ENCODE measurements around the gene TAF1A. TPM values are rescaled to one million over a fixed set of nuclear protein-coding genes. Genes with fewer than 3 reads are reported as not detected.
"Not testable (repeated sequence)": the region's sequence is repeated elsewhere in the genome, so short reads cannot be mapped to it uniquely, and the experiment has no call there.

The TAF1A gene
- polyA plus RNA-seq, 6 donors from 2014 or later: 4.5 to 23.0 (median 15.1) TPM

DNA sequence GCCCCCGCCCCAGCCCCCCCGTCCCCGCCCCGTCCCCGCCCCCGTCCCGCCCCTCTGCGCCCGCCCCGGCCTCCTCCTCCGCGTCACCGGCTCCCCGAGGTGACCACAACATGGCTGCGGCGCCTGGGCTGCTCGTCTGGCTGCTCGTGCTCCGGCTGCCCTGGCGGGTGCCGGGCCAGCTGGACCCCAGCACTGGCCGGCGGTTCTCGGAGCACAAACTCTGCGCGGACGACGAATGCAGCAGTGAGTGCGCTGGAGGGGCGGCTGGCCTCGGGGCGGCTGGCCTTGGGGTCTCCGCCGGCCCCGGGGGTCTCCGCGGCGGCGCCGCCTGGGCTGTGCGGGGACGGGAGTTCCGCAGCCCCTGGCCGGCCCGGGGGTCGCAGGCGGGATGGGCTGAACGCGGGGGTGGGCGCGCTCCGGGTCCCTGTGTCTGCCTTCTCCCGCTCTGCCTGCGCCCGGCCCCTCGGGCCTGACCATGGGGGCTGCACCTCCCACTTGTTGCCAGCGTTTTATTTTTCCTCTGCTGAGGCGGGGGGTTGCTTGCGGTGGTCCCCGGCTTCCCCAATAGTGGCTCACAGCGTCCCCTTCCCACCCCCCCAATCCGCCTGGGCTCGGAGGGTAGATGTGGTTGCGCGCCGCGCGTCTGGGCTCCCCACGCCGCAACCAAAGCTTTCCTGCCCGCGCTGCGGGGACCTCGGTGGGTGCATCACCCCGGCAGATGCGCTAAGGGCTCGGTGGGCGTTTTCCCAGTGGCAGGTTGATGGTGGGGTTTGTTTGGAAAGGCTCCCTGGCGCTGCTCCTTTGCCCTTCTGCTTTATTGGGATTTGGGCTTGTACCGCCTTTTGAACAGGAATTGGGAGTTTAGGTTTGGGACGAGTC is 28.5 kb upstream of the TAF1A start, which contains the start of gene MIA3:
TSS of gene MIA3 (plus strand) at position 97 of the 879 bp plus-strand sequence. CDS start at position 111, 14 bp downstream.
- Mint-ChIP-seq H3K27ac (peak within 1 kb of the TSS; percentile 92 to 99 (median 97)), H3K36me3 (peaks cover 5 to 10% of the 10 kb centered on the region in 2 donors), H3K9me3 (peaks cover 0 to 2% (median 0%) of the 10 kb centered on the region in 7 donors), H3K4me1 (peaks cover 13 to 39% (median 27%) of the 10 kb centered on the region in 3 donors), H3K27me3 (peaks cover 11 to 21% (median 21%) of the 10 kb centered on the region in 3 donors), H3K4me3 (peak within 1 kb of the TSS; percentile 92 to 98 (median 95))
- peak; percentile 27 for DNase-seq
- ATAC-seq (ENCODE audit: low read depth in 2 of 2): peak; percentile 55 to 61

DNA sequence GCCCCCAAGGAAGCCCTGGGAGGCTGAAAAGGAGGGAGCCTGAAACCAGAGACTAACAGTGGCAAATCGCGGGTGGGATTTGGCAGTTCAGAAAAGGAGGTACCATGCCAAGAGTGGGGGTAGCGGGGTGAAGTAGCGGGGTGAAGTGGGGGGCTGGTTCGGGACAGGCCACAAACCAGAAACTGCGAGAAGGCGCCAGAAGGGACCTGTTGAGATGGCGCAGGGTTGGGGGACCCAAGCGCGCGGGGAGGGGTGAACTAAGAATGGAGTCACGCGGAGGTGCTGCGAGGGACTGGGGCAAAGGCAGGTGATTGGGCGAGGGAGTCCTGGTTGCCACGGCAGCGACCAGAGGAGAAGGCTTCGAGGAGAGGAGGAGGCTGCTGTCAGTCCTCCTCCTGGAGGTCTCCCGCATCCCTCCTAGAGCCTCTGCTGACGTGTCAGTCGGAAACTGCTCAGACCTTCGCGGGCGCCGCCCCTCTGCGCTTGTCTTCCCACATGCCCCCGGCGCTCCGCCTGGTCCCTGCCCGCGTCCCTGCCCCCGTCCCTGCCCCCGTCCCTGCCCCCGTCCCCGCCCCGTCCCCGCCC is 27.7 kb upstream of the TAF1A start:
- Mint-ChIP-seq H3K9me3 (peaks cover 0 to 2% (median 0%) of the 10 kb centered on the region in 7 donors), H3K4me1 (peaks cover 13 to 38% (median 27%) of the 10 kb centered on the region in 3 donors)
- DNase-seq: peak; percentile 87

DNA sequence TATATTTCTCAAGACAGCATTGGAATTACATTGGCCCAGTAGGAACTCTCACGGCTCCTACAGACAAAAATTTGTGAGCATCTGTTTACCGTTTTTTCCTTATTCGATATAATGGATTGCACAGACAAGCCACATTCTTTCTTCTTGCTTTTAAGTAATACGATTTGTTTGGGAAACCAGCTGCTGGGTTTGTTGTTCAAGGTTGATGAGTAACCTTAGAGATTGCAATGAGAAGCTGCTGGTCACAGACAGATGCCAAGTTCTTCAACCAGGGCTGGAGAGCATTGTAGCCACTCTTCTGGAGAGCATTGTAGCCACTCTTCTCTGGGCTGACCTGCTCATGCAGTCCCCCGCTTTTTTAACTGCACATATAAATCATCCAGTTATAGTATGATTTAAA is 26.8 kb upstream of the TAF1A start:
- peaks cover 0 to 2% (median 0%) of the 10 kb centered on the region in 7 donors for H3K9me3 Mint-ChIP-seq
- DNase-seq (no peak), ATAC-seq (ENCODE audit: low read depth in 2 of 2) (no peak)
- no peaks in the 10 kb centered on the region for H3K36me3 Mint-ChIP-seq
- H3K4me3 Mint-ChIP-seq: peak overlapping the region in 7 of 8 donors; percentile 92 to 98 (median 94)
- peaks cover 11 to 31% (median 24%) of the 10 kb centered on the region in 3 donors for H3K27me3 Mint-ChIP-seq
- H3K27ac Mint-ChIP-seq: peak overlapping the region in 4 of 6 donors; percentile 56 to 98 (median 97)
- H3K4me1 Mint-ChIP-seq: peaks cover 13 to 38% (median 27%) of the 10 kb centered on the region in 3 donors

More for the DNA sequence above, 27.7 kb upstream of the TAF1A start:
- H3K4me3 Mint-ChIP-seq: peak overlapping the region; percentile 92 to 98 (median 95)
- peaks cover 0 to 2% of the 10 kb centered on the region in 2 donors for H3K36me3 Mint-ChIP-seq
- ATAC-seq (ENCODE audit: low read depth in 2 of 2): peak; percentile 86 to 87
- H3K27ac Mint-ChIP-seq: peak overlapping the region; percentile 92 to 99 (median 97)
- peaks cover 11 to 29% (median 24%) of the 10 kb centered on the region in 3 donors for H3K27me3 Mint-ChIP-seq

DNA sequence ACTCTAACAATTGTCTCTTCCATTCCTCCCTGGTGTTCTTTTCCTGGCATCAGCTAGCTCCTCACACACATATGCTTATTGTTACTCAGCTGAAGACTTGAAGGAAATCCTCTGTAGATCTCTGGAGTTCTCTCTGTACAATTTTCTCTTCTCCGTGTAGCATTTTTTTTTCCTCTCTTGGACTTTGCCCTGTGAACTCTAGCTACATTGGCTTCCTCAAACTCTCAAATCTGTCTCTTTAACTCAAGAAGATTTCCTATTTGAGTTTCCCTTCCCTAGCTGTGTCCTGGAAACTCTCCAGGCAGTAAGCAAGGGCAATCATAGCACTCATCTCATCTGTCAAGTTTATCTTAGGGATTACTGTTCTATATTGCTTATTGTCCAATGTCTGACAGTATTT is 23.9 kb upstream of the TAF1A start:
- DNase-seq (no peak), ATAC-seq (ENCODE audit: low read depth in 2 of 2) (no peak)
- Mint-ChIP-seq H3K9me3 (peaks cover 0 to 15% (median 6%) of the 10 kb centered on the region in 7 donors), H3K4me1 (peaks cover 0 to 9% (median 9%) of the 10 kb centered on the region in 3 donors), H3K4me3 (no peak overlapping the region), H3K36me3 (peaks cover 0 to 8% of the 10 kb centered on the region in 2 donors), H3K27me3 (peaks cover 11 to 38% (median 24%) of the 10 kb centered on the region in 3 donors), H3K27ac (peak overlapping the region in 1 of 6 donors; percentile 21)

DNA sequence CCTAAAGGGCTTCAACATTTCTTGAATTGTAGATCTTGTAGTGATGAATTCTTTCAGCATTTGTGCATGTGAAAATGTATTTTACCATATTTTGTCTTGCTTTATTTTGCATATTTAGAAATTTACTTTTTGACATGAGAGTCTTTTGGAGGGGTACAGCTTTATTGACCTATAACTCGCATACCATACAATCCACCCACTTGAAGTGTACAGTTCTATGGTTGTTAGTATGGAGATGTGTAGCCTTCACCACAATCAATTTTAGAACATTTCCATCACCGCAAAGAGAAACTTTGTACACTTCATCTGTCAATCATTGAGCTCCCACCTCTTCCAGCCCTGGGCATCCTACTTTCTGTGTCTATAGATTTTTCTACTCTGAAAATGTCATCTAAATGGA is 21.0 kb upstream of the TAF1A start:
- peaks cover 0 to 15% (median 6%) of the 10 kb centered on the region in 7 donors for H3K9me3 Mint-ChIP-seq

DNA sequence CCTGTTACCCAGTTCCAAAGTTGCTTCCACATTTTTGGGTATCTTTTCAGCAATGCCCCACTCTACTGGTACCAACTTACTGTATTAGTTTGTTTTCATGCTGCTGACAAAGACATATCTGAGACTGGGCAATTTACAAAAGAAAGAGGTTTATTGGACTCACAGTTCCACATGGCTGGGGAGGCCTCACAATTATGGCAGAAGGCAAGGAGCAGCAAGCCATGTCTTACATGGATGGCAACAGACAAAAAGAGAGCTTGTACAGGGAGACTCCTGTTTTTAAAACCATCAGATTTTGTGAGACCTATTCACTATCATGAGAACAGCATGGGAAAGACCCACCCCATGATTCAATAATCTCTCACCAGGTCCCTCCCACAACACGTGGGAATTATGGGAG is 19.4 kb upstream of the TAF1A start:
- H3K4me1 Mint-ChIP-seq; H3K36me3 Mint-ChIP-seq; H3K27ac Mint-ChIP-seq; DNase-seq; H3K4me3 Mint-ChIP-seq; ATAC-seq (ENCODE audit: low read depth in 2 of 2): not testable (repeated sequence)
- H3K27me3 Mint-ChIP-seq: peaks cover 2 to 28% (median 11%) of the 10 kb centered on the region in 3 donors
- H3K9me3 Mint-ChIP-seq: peaks cover 0 to 15% (median 6%) of the 10 kb centered on the region in 7 donors

More for the DNA sequence above, 21.0 kb upstream of the TAF1A start:
- no peak for ATAC-seq (ENCODE audit: low read depth in 2 of 2)
- Mint-ChIP-seq H3K4me3 (no peak overlapping the region), H3K27me3 (peaks cover 11 to 40% (median 22%) of the 10 kb centered on the region in 3 donors), H3K36me3 (peaks cover 0 to 10% of the 10 kb centered on the region in 2 donors), H3K27ac (peak overlapping the region in 1 of 6 donors; percentile 4), H3K4me1 (no peaks in the 10 kb centered on the region)
- DNase-seq: no peak

DNA sequence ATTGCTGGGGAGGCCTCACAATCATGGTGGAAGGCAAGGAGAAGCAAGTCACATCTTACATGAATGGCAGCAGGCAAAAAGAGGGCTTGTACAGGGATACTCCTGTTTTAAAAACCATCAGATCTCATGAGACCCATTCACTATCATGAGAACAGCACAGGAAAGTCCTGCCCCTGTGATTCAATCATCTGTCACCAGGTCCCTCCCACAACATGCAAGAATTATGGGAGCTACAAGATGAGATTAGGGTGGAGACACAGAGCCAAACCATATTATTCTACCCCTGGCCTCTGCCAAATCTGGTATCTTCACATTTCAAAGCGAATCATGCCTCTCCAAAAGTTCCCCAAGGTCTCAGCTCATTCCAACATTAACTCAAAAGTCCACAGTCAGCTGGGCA is 17.0 kb upstream of the TAF1A start:
- Mint-ChIP-seq H3K36me3 (peaks cover 0 to 10% of the 10 kb centered on the region in 2 donors), H3K27me3 (peaks cover 0 to 9% (median 0%) of the 10 kb centered on the region in 3 donors)
- no peak for ATAC-seq (ENCODE audit: low read depth in 2 of 2)

DNA sequence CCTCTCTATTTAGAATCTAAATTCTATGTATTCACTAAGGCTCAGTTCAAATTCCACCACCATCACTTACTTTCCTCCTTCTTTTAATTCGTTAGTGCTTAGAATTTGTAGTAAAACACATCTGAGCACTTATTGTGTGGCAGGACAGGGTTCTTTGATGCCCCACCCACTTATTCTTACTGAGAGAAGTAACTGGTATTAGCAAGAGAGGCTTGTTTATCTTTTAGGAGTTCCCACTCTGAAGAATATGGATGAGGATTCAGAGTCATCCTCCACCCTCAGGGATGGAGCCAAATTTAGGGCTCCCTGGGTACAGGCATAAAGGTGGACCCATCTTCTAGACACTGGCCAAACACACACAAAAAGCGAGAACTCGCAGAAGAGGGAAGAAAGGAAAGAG is 11.5 kb upstream of the TAF1A start:
- DNase-seq (no peak), ATAC-seq (ENCODE audit: low read depth in 2 of 2) (no peak)
- H3K27me3 Mint-ChIP-seq: no peaks in the 10 kb centered on the region
- H3K36me3 Mint-ChIP-seq: no peaks in the 10 kb centered on the region
- H3K27ac Mint-ChIP-seq: peak overlapping the region in 1 of 6 donors; percentile 5
- H3K9me3 Mint-ChIP-seq: no peaks in the 10 kb centered on the region
- no peak overlapping the region for H3K4me3 Mint-ChIP-seq
- H3K4me1 Mint-ChIP-seq: no peaks in the 10 kb centered on the region

More for the DNA sequence above, 17.0 kb upstream of the TAF1A start:
- DNase-seq: no peak
- Mint-ChIP-seq H3K4me3 (no peak overlapping the region), H3K27ac (no peak overlapping the region), H3K4me1 (no peaks in the 10 kb centered on the region), H3K9me3 (peaks cover 0 to 12% (median 6%) of the 10 kb centered on the region in 7 donors)

DNA sequence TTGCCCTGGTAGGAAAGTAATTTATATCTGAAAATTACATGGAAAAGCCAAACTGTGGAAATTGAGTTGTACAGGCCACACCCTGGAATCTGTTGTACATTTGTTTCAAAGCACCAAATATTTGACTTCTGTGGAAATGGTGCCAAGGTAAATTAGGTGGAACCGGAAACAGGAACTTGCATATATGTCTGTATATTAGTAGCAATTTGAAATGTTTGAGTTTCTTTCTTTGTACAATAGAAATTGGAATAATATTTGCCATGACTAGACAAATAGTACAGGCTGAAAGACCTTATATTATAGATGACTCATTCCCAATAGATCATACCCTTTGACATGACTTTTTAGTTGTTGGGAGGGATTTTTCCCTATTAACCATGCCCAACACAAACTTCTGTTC is 10.5 kb upstream of the TAF1A start:
- Mint-ChIP-seq H3K4me3 (no peak overlapping the region), H3K36me3 (peaks cover 0 to 7% of the 10 kb centered on the region in 2 donors), H3K9me3 (no peaks in the 10 kb centered on the region), H3K27ac (no peak overlapping the region), H3K4me1 (no peaks in the 10 kb centered on the region), H3K27me3 (peaks cover 0 to 7% (median 0%) of the 10 kb centered on the region in 3 donors)
- ATAC-seq (ENCODE audit: low read depth in 2 of 2): no peak
- DNase-seq: no peak

DNA sequence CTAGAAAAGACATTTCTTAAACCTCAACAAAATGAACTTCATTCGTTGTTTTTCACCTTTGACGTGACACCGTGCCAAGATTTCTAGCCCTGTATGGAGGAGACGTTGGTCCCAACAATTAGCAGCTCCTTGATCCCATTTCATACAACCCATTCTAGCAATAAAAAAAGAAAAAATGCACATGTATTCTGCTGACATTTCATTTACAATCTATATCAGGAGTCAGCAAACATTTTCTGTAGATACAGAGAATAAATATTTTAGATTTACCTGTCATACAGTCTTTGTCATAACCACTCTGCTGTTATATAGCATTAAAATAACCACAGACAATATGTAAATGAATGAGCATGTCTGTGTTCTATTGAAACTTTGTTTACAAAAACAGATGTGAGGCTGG is 7.0 kb upstream of the TAF1A start:
- Mint-ChIP-seq H3K4me1 (no peaks in the 10 kb centered on the region), H3K27ac (no peak overlapping the region), H3K9me3 (no peaks in the 10 kb centered on the region), H3K4me3 (no peak overlapping the region), H3K27me3 (peaks cover 0 to 7% (median 0%) of the 10 kb centered on the region in 3 donors), H3K36me3 (peaks cover 0 to 7% of the 10 kb centered on the region in 2 donors)
- no peak for DNase-seq
- ATAC-seq (ENCODE audit: low read depth in 2 of 2): no peak

DNA sequence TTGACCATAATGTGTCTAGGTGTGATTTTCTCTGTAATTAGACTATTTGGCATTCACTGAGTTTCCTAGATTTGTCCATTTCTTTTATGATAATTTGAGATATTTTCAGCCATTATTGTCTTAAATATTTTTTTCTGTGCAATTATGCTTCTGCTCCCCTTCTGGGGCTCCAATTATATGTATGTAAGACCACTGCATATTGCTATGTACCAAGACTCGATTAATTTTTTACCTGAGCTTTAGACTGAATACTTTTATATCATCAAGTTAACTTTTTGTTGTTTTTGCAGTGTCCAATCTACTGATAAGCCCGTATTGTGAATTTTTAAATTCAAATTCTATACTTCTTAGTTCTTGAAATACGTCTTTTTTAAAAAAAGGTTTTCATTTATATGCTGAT is 5.1 kb upstream of the TAF1A start:
- no peak for DNase-seq
- no peak overlapping the region for H3K27ac Mint-ChIP-seq
- H3K9me3 Mint-ChIP-seq: no peaks in the 10 kb centered on the region
- peaks cover 0 to 7% of the 10 kb centered on the region in 2 donors for H3K36me3 Mint-ChIP-seq
- no peak overlapping the region for H3K4me3 Mint-ChIP-seq
- no peak for ATAC-seq (ENCODE audit: low read depth in 2 of 2)
- peaks cover 0 to 7% (median 0%) of the 10 kb centered on the region in 3 donors for H3K27me3 Mint-ChIP-seq
- peaks cover 6 to 9% (median 8%) of the 10 kb centered on the region in 3 donors for H3K4me1 Mint-ChIP-seq

DNA sequence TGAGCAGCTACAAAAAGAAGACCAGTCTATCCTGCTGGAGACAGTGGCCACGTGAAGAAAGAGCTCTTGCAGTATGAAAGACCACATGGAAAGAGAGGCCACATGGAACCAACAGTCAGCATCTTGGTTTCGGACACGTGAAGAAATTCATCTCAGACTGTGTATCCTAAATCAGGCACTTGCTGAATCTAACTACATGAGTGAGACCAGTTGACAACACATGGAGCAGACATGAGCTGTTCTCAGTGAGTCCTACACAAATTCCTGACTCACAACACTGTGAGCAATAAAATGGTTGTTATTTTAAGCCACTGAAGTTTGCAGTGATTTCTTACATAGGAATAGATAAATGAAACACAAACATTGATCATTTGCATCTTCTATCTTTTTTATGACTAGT is 2.4 kb upstream of the TAF1A start:
- peaks cover 0 to 7% of the 10 kb centered on the region in 2 donors for H3K36me3 Mint-ChIP-seq
- H3K4me3 Mint-ChIP-seq: peak overlapping the region in 1 of 8 donors; percentile 84
- no peaks in the 10 kb centered on the region for H3K9me3 Mint-ChIP-seq
- peaks cover 24 to 29% (median 29%) of the 10 kb centered on the region in 3 donors for H3K4me1 Mint-ChIP-seq
- ATAC-seq (ENCODE audit: low read depth in 2 of 2) (no peak), DNase-seq (no peak)
- H3K27me3 Mint-ChIP-seq: peaks cover 0 to 7% (median 0%) of the 10 kb centered on the region in 3 donors
- no peak overlapping the region for H3K27ac Mint-ChIP-seq

DNA sequence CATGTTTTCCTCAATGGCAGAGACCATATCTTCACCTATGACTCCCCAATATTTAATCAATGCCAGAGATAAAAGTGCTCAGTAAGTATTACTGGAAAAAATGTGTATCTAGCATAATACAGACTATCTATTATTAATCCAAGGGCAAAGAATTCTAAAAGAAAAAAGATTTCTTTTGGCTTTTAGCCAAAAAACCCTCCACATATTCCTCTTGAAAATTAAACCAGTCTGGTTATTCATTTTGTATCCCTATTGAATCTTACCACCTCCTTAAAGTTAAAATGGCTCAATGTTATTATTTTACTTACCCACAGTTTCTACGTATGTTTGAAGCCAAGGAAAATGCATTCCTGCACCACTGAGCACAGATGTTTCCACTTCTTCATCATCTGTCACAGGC is 1.6 kb downstream of the TAF1A start:
- H3K27ac Mint-ChIP-seq: peak overlapping the region in 1 of 6 donors; percentile 97
- ATAC-seq (ENCODE audit: low read depth in 2 of 2): no peak
- H3K4me1 Mint-ChIP-seq: peaks cover 38 to 63% (median 53%) of the 10 kb centered on the region in 3 donors
- H3K4me3 Mint-ChIP-seq: peak overlapping the region in 7 of 8 donors; percentile 16 to 99 (median 92)
- H3K9me3 Mint-ChIP-seq: no peaks in the 10 kb centered on the region
- DNase-seq: no peak
- H3K27me3 Mint-ChIP-seq: no peaks in the 10 kb centered on the region
- H3K36me3 Mint-ChIP-seq: peaks cover 4% of the 10 kb centered on the region in 2 donors

Data from naive B cell (primary cell).